K562 (cell line): Measurements from ENCODE around the gene HOXB1. TPM values are rescaled to one million over a fixed set of nuclear protein-coding genes. Genes with fewer than 3 reads are reported as not detected.
A peak's percentile ranks its signal among the peaks of the same experiment; 100 is the strongest.

Experiments used
- ATAC-seq: fragments of 200-7000 bp; cut with Tn5 transposase; 3 replicates; pipeline ENCODE4 v1.9.1; 2020; ENCODE audit warnings: moderate library complexity
- BruUV-seq: library from RNA; stranded (reverse); fragments of 400-500 nt; replicated peaks from 2 replicates; lab custom pipeline; 2021; lab: Mats Ljungman, UMichigan
- CTCF ChIA-PET: fragments of 300-600 bp; formaldehyde crosslinking; extraction: SDS; loops from one replicate; lab custom pipeline; 2021; ENCODE audit warnings: low intra/inter-chr PET ratio; lab: Yijun Ruan, JAX
- POLR2A ChIA-PET: fragments of 300-600, 350-650 bp; sonication (Branson Sonifier 250); formaldehyde crosslinking; extraction: SDS; loops from one replicate; lab custom pipeline; 2021; ENCODE audit warnings: antibody characterized with exemption, inconsistent platforms; lab: Yijun Ruan, JAX
- DNase-seq, 4 experiments: peaks; one replicate each; pipeline versions ENCODE4 v3.0.0 to v3.0.0-alpha.2; 2011 to 2018; ENCODE audit warnings: low spot score in 3 of 4, mixed read lengths in 3 of 4; ENCODE audit errors: extremely low read depth in 1 of 4
- FAIRE-seq: peaks from 2 replicates; lab custom pipeline; 2011; peaks lifted over from hg19 to GRCh38; lab: Jason Lieb, UNC
- H2AFZ ChIP-seq: 2 replicates; pipeline ENCODE4 v1.6.0; 2011; ENCODE audit warnings: low read depth, low read length, control low read depth, inconsistent platforms
- H3K27ac ChIP-seq: fragments of 200-600 bp; 3 replicates; pipeline ENCODE4 v1.8.0; 2011; ENCODE audit warnings: low read depth, mild to moderate bottlenecking, control low read depth, inconsistent platforms, low read length, moderate library complexity, mixed read lengths; ENCODE audit errors: extremely low read depth
- H3K27me3 ChIP-seq, 2 experiments: fragments of 300-600 bp in 1 of 2; 2 replicates in 1 of 2; 3 replicates in 1 of 2; pipeline versions ENCODE4 v1.6.0 to v1.8.0; 2011; ENCODE audit warnings: inconsistent platforms in 2 of 2, low read length in 2 of 2, mild to moderate bottlenecking in 1 of 2, mixed read lengths in 1 of 2, moderate library complexity in 1 of 2; ENCODE audit not compliant: control insufficient read depth in 2 of 2, insufficient read depth in 2 of 2
- H3K36me3 ChIP-seq: fragments of 300-600 bp; 3 replicates; pipeline ENCODE4 v1.8.0; 2011; ENCODE audit warnings: mild to moderate bottlenecking, low read length, inconsistent platforms; ENCODE audit not compliant: control insufficient read depth, insufficient read depth
- H3K4me1 ChIP-seq, 2 experiments: fragments of 200-600 bp in 1 of 2; replicated peaks in 1 of 2; 2 replicates in 1 of 2; 3 replicates in 1 of 2; pipeline versions ENCODE4 v1.5.1 to v1.8.0; 2011; ENCODE audit warnings: inconsistent platforms in 2 of 2, low read length in 2 of 2, mild to moderate bottlenecking in 1 of 2, mixed read lengths in 1 of 2, moderate library complexity in 1 of 2; ENCODE audit not compliant: control insufficient read depth in 2 of 2, insufficient read depth in 2 of 2
- H3K4me2 ChIP-seq: 2 replicates; pipeline ENCODE4 v1.6.1; 2011; ENCODE audit warnings: low read length, control low read depth, inconsistent platforms, mixed read lengths; ENCODE audit not compliant: insufficient read depth
- H3K4me3 ChIP-seq: fragments of 200-600 bp; sonication (generic), shearing (Covaris generic); 2 replicates; pipeline ENCODE4 v1.5.1; 2016; ENCODE audit warnings: control low read depth, inconsistent platforms
- H3K79me2 ChIP-seq: fragments of 200-600 bp; 3 replicates; pipeline ENCODE4 v1.8.0; 2011; ENCODE audit warnings: low read length, inconsistent platforms; ENCODE audit not compliant: control insufficient read depth, insufficient read depth
- H3K9ac ChIP-seq, 2 experiments: 2 replicates each; pipeline versions ENCODE4 v1.6.0 to v1.6.1; 2011; ENCODE audit warnings: low read depth in 2 of 2, low read length in 2 of 2, control low read depth in 1 of 2, inconsistent platforms in 1 of 2, mild to moderate bottlenecking in 1 of 2, mixed read lengths in 1 of 2; ENCODE audit not compliant: insufficient read depth in 1 of 2
- H3K9me1 ChIP-seq: one replicate; pipeline ENCODE4 v1.6.0; 2011; ENCODE audit warnings: inconsistent platforms, mild to moderate bottlenecking, low read length, moderate library complexity; ENCODE audit not compliant: control insufficient read depth, insufficient read depth
- H3K9me3 ChIP-seq: replicated peaks from 2 replicates; pipeline ENCODE4 v1.5.1; 2011; ENCODE audit warnings: low read depth, low read length, inconsistent platforms; ENCODE audit not compliant: control insufficient read depth, insufficient read depth
- H4K20me1 ChIP-seq: replicated peaks from 2 replicates; pipeline ENCODE4 v1.6.1; 2011; ENCODE audit warnings: low read length, inconsistent platforms, mixed read lengths; ENCODE audit not compliant: control insufficient read depth, insufficient read depth
- BHLHE40 ChIP-seq: IDR thresholded peaks from 2 replicates; pipeline ENCODE4 v1.6.1; 2011; ENCODE audit warnings: low read length, improper control_type of control experiment
- CBFB ChIP-seq: sonication (generic); formaldehyde crosslinking; IDR thresholded peaks from 2 replicates; pipeline ENCODE4 v1.4.0; 2020; ENCODE audit warnings: mild to moderate bottlenecking, missing genetic modification reagents
- ELK1 ChIP-seq: sonication (generic); formaldehyde crosslinking; IDR thresholded peaks from 2 replicates; pipeline ENCODE4 v1.8.1; 2022; ENCODE audit warnings: missing genetic modification reagents
- FOS ChIP-seq: IDR thresholded peaks from 3 replicates; pipeline ENCODE4 v1.6.1; 2011; ENCODE audit not compliant: insufficient read length; ENCODE audit errors: extremely low read depth
- MCM7 ChIP-seq, 2 experiments: fragments of 450-650 bp; IDR thresholded peaks; 2 replicates each; pipeline ENCODE4 v1.6.1; 2016 to 2018
- MTA3 ChIP-seq: fragments of 450-650 bp; formaldehyde crosslinking; IDR thresholded peaks from 2 replicates; pipeline ENCODE4 v1.6.1; 2017; ENCODE audit warnings: mild to moderate bottlenecking, borderline replicate concordance
- NFYB ChIP-seq: IDR thresholded peaks from 2 replicates; pipeline ENCODE4 v1.6.1; 2011; ENCODE audit warnings: mild to moderate bottlenecking, moderate library complexity; ENCODE audit not compliant: insufficient read length; ENCODE audit errors: extremely low read depth
- POLR2H ChIP-seq: IDR thresholded peaks from 2 replicates; pipeline ENCODE4 v1.6.1; 2016; ENCODE audit warnings: missing genetic modification characterization, low read depth, mild to moderate bottlenecking, control low read depth, missing compliant biosample characterization, moderate library complexity
- RAD51 ChIP-seq: fragments of 450-650 bp; IDR thresholded peaks from 2 replicates; pipeline ENCODE4 v1.7.1; 2016; ENCODE audit warnings: low read depth, mild to moderate bottlenecking, borderline replicate concordance
- TEAD4 ChIP-seq, 2 experiments: sonication (generic) in 1 of 2; formaldehyde crosslinking in 1 of 2; IDR thresholded peaks; 2 replicates each; pipeline versions ENCODE4 v1.6.1 to v1.8.0; 2012 to 2022; ENCODE audit warnings: borderline replicate concordance in 1 of 2, inconsistent platforms in 1 of 2, low read length in 1 of 2, mild to moderate bottlenecking in 1 of 2, missing genetic modification reagents in 1 of 2
- TFE3 ChIP-seq: fragments of 450-650 bp; formaldehyde crosslinking; IDR thresholded peaks from 2 replicates; pipeline ENCODE4 v1.4.0; 2020; ENCODE audit warnings: mild to moderate bottlenecking, mixed read lengths
- TOE1 ChIP-seq, 2 experiments: fragments of 450-650 bp in 1 of 2; sonication (generic) in 1 of 2; formaldehyde crosslinking in 1 of 2; IDR thresholded peaks; 2 replicates each; pipeline versions ENCODE4 v1.7.1 to v1.8.0; 2016 to 2022; ENCODE audit warnings: borderline replicate concordance in 2 of 2, mild to moderate bottlenecking in 2 of 2, antibody characterized with exemption in 1 of 2, inconsistent platforms in 1 of 2, low read depth in 1 of 2, missing genetic modification reagents in 1 of 2, moderate library complexity in 1 of 2
- ZBTB11 ChIP-seq, 3 experiments: fragments of 200-800 bp in 1 of 3; fragments of 250-450 bp in 1 of 3; fragments of 450-650 bp in 1 of 3; sonication (Bioruptor Pico) in 1 of 3; sonication (Bioruptor generic) in 1 of 3; formaldehyde crosslinking in 1 of 3; IDR thresholded peaks; 2 replicates each; pipeline versions ENCODE4 v1.6.1 to v1.8.0; 2016 to 2022; ENCODE audit warnings: mild to moderate bottlenecking in 2 of 3, missing genetic modification characterization in 2 of 3, missing compliant biosample characterization in 1 of 3, moderate library complexity in 1 of 3
- WGBS: fragments of 100-300 bp; shearing (Covaris generic); methylation state at CpG from one replicate; pipeline ENCODE4 v1.1.6; 2016; ENCODE audit warnings: low coverage, mixed read lengths; ENCODE audit not compliant: insufficient coverage; ENCODE audit errors: missing lambda C conversion rate; 5-methylcytosine and 5-hydroxymethylcytosine counted together
- in situ Hi-C: fragments of 300-500 bp; cut with MboI; formaldehyde crosslinking; loops from 4 replicates; pipeline ENCODE4 v1.15.0; 2018; ENCODE audit warnings: inconsistent platforms, mixed read lengths
- intact Hi-C: fragments of 100-400 bp; cut with micrococcal nuclease; formaldehyde crosslinking; loops from 2 replicates; pipeline ENCODE4 v1.14.2; 2022
- polyA plus RNA-seq, 8 experiments: library from polyadenylated mRNA; depleted of rRNA in 4 of 8; stranded (reverse) in 5 of 8; unstranded in 3 of 8; fragments of >200 nt; fragmentation: Nextera tagmentation in 2 of 8; fragmentation: Illumina TruSeq in 1 of 8; extraction: Ambion mirVana in 2 of 8; extraction: Trizol in 1 of 8; gene quantifications; 2 replicates each; pipeline versions ENCODE4 v1.2.1 to v1.2.3, GENCODE V29; 2011 to 2014; ENCODE audit warnings: inconsistent platforms in 1 of 8, missing spikeins in 1 of 8
- total RNA-seq, 7 experiments: library from RNA; depleted of rRNA in 6 of 7; stranded (reverse); fragments of >200 nt in 6 of 7; fragmentation: Illumina TruSeq in 2 of 7; extraction: Trizol in 2 of 7; gene quantifications; 2 replicates each; pipeline versions ENCODE4 v1.2.1 to v1.2.3, GENCODE V29; 2011 to 2021; ENCODE audit warnings: low replicate concordance in 1 of 7

Gene HOXB1
- total and polyA plus RNA-seq, 9 of the 15 experiments (the other 6 are each of a cell fraction or from before 2014, with no cell fraction given): 0.04 TPM; not detected in 8

GRCh38 chr17:48545539-48545938, 14.7 kb upstream of the HOXB1 start (continued):
- TF ChIP-seq ZBTB11 (CRISPR knock-in tag; IDR thresholded peaks at IDR 0.05) (0 out of 6 replicates have a peak, but pooled peaks of 1 of the 3 experiments have one; percentile 26), CBFB (CRISPR knock-in tag) (no peak), ELK1 (CRISPR knock-in tag) (no peak), MCM7 (IDR thresholded peaks at IDR 0.05) (no peak)

- Histone ChIP-seq H3K9me1 (no peaks in the 10 kb centered on the region), H3K4me1 (peaks cover 24 to 46% of the 10 kb centered on the region in 2 experiments), H3K36me3 (peaks cover 34% of the 10 kb centered on the region; the same call in 2 of the 3 replicates), H3K9me3 (no peaks in the 10 kb centered on the region), H3K27ac (peak within 1 kb of the TSS; percentile 95), H3K4me2 (peak within 1 kb of the TSS; percentile 81), H3K79me2 (peaks cover 92% of the 10 kb centered on the region), H3K9ac (peak within 1 kb of the TSS; percentile 93 to 99), H4K20me1 (no peaks in the 10 kb centered on the region), H3K27me3 (no peaks in the 10 kb centered on the region), H2AFZ (peak within 1 kb of the TSS; percentile 30; the same call in 1 of the 2 replicates), H3K4me3 (peak within 1 kb of the TSS; percentile 90)
- CTCF ChIA-PET: no interaction called here
- WGBS: 4% methylated on average over 11 of the region's 12 CpGs
- DNase-seq (peak; percentile 68 to 74 (median 68)), FAIRE-seq (no peak), ATAC-seq (peak; percentile 6; the same call in 1 of the 3 replicates)
- no TSS peak for BruUV-seq
- in situ Hi-C loops (no loop called here), intact Hi-C loops (no loop called here)
- POLR2A ChIA-PET: interaction anchor here (0.6 kb wide), 1 partner anchor 93 kb away, joined by 3 read pairs; no protein-coding TSS in a partner anchor
- TF ChIP-seq FOS (peak; percentile 9), BHLHE40 (peak; percentile 40; the same call in 1 of the 2 replicates), TOE1 (IDR thresholded peaks at IDR 0.05; ENCODE audit: borderline replicate concordance) (peak; percentile 30; the same call in 1 of the 2 replicates), TOE1 (CRISPR knock-in tag; IDR thresholded peaks at IDR 0.05; ENCODE audit: borderline replicate concordance, low read depth) (no peak), POLR2H (tag) (peak; percentile 18; the same call in 1 of the 2 replicates), TEAD4 (IDR thresholded peaks at IDR 0.05; ENCODE audit: low read length) (0 out of 2 replicates have a peak, but pooled peaks have one; percentile 2), TEAD4 (CRISPR knock-in tag; IDR thresholded peaks at IDR 0.05; ENCODE audit: borderline replicate concordance) (no peak), TFE3 (CRISPR knock-in tag) (peak; percentile 62), RAD51 (peak; percentile 77), NFYB (peak; percentile 99), MTA3 (0 out of 2 replicates have a peak, but pooled peaks have one; percentile 11)
Measured at GRCh38 chr17:48545022-48545375, 14.2 kb upstream of the HOXB1 start, which contains the start of gene HOXB2. HOXB2 (minus strand) TSS chr17:48545109; CDS start chr17:48544911, 198 bp downstream.
